OCI-LY3 (cell line): Measurements from ENCODE around the gene CTBP2.

Source experiments
- H2AFZ ChIP-seq: fragments of 200-600, 300-600 bp; shearing (Covaris generic); 2 replicates; pipeline ENCODE4 v1.6.0; 2014; ENCODE audit warnings: antibody characterized with exemption, low read depth, low read length
- H3K27ac ChIP-seq: fragments of 200-600, 300-600 bp; sonication (generic); 2 replicates; pipeline ENCODE4 v1.5.1; 2014; ENCODE audit warnings: mild to moderate bottlenecking, low read length, moderate library complexity, mixed read lengths
- H3K27me3 ChIP-seq: fragments of 200-600, 300-600 bp; sonication (generic); 2 replicates; pipeline ENCODE4 v1.6.1; 2014; ENCODE audit warnings: low read depth, low read length, mixed read lengths
- H3K36me3 ChIP-seq: fragments of 200-600, 300-600 bp; sonication (generic); replicated peaks from 2 replicates; pipeline ENCODE3; 2014; ENCODE audit warnings: low read depth, low read length, mixed read lengths
- H3K4me1 ChIP-seq: fragments of 300-600, 200-600 bp; sonication (generic); 2 replicates; pipeline ENCODE4 v1.6.1; 2014; ENCODE audit warnings: low read length, mixed read lengths
- H3K4me2 ChIP-seq: fragments of 200-600, 300-600 bp; sonication (generic); 2 replicates; pipeline ENCODE4 v1.6.1; 2014; ENCODE audit warnings: low read length, mixed read lengths
- H3K4me3 ChIP-seq: fragments of 300-600, 200-600 bp; sonication (generic); 2 replicates; pipeline ENCODE4 v1.5.1; 2014; ENCODE audit warnings: antibody characterized with exemption, mild to moderate bottlenecking, low read length, moderate library complexity
- H3K79me2 ChIP-seq: fragments of 300-600, 200-600 bp; shearing (Covaris generic); 2 replicates; pipeline ENCODE4 v1.6.1; 2014; ENCODE audit warnings: mild to moderate bottlenecking, low read length, mixed read lengths
- H3K9ac ChIP-seq: fragments of 300-600, 200-600 bp; shearing (Covaris generic); 2 replicates; pipeline ENCODE4 v1.6.0; 2014; ENCODE audit warnings: mild to moderate bottlenecking, low read length, moderate library complexity
- H3K9me3 ChIP-seq: fragments of 200-600, 300-600 bp; shearing (Covaris generic); 2 replicates; pipeline ENCODE4 v1.6.1; 2014; ENCODE audit warnings: low read length, mixed read lengths; ENCODE audit not compliant: insufficient read depth
- H4K20me1 ChIP-seq: fragments of 200-600, 300-600 bp; sonication (generic); 2 replicates; pipeline ENCODE4 v1.6.1; 2016; ENCODE audit warnings: low read length, mixed read lengths; ENCODE audit not compliant: insufficient read depth
- EZH2phosphoT487 ChIP-seq: fragments of 200-600 bp; shearing (Covaris generic); IDR thresholded peaks from 2 replicates; pipeline ENCODE4 v1.6.1; 2018; ENCODE audit warnings: antibody characterized with exemption, mixed run types, low read depth
- TF ChIP-seq, protein P1 (sequence below): fragments of 200-600, 300-600 bp; sonication (generic); IDR thresholded peaks from 2 replicates; pipeline ENCODE4 v1.5.1; 2014; ENCODE audit warnings: antibody characterized with exemption, low read length, low read depth

CTBP2 gene

DNA sequence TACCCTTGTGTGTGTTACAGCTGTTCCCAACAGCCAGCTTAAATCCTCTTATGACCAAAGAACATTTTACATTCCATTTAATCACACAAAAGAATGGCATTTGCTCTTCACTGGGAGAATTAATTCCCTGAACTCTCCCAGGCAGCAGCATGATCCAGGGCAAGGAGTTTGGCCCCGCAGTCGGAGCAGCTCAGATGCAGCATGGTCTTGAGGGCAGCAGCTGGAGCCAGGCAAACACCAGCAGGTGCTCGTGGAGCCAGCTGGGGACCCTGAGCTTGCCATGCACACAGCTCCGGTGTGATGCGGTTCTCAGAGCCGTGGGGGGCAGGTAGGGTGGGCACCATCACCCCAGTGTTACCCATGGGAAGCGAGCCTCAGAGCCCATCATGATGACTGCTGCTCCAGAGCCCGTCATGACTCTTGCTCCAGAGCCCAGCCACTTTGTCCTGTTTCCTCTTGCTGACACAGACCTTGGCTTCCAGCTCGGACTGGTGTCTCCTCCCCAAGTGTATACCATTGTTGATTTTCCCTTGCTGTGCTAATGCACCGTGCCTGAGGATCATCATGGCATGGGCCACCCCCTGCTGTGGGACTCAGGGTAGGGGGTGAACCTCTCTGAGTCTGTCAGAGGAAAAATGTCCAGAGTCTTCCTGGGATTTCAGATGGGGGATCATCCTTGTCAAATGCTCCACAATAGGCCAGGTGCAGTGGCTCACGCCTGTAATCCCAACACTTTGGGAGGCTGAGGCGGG, 142.6 kb downstream of the CTBP2 start:
- Histone ChIP-seq H3K9ac (no peak overlapping the region), H4K20me1 (no peaks in the 10 kb centered on the region), H3K79me2 (no peaks in the 10 kb centered on the region), H3K9me3 (no peaks in the 10 kb centered on the region), H3K27ac (no peak overlapping the region), H3K36me3 (no peaks in the 10 kb centered on the region), H3K4me1 (no peaks in the 10 kb centered on the region), H3K4me2 (no peak overlapping the region), H3K27me3 (no peaks in the 10 kb centered on the region), H2AFZ (no peak overlapping the region), H3K4me3 (no peak overlapping the region)
- TF ChIP-seq, protein P1, sequence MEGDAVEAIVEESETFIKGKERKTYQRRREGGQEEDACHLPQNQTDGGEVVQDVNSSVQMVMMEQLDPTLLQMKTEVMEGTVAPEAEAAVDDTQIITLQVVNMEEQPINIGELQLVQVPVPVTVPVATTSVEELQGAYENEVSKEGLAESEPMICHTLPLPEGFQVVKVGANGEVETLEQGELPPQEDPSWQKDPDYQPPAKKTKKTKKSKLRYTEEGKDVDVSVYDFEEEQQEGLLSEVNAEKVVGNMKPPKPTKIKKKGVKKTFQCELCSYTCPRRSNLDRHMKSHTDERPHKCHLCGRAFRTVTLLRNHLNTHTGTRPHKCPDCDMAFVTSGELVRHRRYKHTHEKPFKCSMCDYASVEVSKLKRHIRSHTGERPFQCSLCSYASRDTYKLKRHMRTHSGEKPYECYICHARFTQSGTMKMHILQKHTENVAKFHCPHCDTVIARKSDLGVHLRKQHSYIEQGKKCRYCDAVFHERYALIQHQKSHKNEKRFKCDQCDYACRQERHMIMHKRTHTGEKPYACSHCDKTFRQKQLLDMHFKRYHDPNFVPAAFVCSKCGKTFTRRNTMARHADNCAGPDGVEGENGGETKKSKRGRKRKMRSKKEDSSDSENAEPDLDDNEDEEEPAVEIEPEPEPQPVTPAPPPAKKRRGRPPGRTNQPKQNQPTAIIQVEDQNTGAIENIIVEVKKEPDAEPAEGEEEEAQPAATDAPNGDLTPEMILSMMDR, result no peak
- no peak for TF ChIP-seq EZH2phosphoT487

DNA sequence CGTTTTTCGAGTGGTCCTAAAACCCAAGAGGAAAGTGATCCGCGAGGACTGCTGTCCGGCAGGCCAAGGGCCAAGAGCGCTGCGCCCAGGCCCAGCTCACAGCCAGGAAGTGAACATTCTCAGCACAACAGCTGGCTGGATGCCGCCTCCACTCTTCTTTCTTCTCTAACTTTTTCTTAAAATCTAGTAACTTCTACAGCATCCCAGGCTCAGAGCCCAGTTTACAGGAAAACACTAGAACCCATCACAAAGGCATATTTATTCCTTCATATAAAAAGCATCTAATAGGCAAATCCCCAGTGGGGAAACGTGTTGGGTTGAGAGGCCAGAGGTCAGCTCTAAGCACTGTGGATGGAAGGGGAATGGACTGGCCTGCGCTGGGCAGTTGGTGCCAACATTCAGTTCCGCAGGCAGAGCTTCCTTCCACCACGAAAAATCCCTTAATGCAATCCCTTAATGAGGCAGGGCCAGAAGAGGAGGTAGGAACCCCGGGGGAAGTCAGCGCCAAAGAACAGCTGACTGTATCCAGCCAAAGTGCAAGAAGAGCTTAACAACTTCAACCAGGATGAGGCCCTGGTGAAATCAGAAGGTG, 143.7 kb downstream of the CTBP2 start:
- Histone ChIP-seq H3K36me3 (no peaks in the 10 kb centered on the region), H3K79me2 (no peaks in the 10 kb centered on the region), H3K27ac (no peak overlapping the region), H3K9me3 (no peaks in the 10 kb centered on the region), H3K4me3 (no peak overlapping the region), H4K20me1 (no peaks in the 10 kb centered on the region), H3K4me1 (no peaks in the 10 kb centered on the region), H3K27me3 (no peaks in the 10 kb centered on the region), H3K9ac (no peak overlapping the region), H3K4me2 (no peak overlapping the region), H2AFZ (no peak overlapping the region)
- TF ChIP-seq, protein P1, result no peak
- no peak for TF ChIP-seq EZH2phosphoT487

DNA sequence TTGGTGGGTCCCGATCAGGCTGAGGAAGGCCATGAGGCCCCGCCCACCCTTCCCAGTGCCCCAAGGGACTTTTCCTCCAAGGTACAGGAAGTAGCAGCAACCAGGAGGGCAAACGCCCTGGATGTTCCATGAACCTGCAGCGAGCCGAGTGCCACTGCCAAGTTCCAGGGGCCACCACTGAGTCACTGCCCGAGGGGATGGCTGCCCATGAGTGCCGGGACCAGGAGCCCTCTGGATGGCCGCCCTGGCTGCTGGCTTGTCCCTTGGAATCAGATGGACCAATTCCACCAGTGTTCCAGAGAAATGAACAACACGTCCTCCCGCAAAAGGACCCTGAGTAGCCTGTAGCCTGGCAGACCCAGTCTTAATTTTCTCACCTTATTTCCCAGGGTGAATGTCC, 144.2 kb downstream of the CTBP2 start:
- no peaks in the 10 kb centered on the region for H3K79me2 ChIP-seq

DNA sequence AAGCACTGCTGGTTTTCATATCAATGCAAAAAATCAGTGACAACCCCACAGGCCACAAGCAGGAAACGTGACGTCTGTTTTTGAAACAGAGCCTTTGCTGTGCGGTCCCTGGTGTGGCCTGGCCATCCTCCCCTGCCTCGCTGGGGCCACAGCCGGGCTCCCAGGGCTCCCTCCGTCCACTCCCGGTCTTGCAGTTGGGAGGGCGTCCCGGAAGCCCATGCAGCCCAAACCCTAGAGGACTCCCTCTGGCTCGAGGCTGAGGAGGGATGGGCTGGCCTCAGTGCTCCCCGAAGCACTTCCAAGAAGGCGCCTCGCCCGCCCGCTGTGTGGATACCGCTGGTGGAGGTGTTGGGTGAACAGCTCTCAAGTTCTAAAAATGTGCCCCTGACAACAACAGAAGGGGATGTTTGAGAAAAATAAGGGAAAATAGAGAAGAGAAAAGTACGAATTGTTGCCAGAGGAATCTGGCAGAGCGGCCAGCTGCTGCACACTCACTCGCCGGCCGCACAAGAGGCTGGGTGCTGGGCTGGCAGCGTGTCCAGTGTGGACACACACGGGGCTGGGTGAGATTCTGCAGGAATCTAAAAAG, 144.9 kb downstream of the CTBP2 start:
- H3K27me3 ChIP-seq, result 0 out of 2 replicates have a peak, but pooled peaks cover under 1% of the 10 kb centered on the region
- H3K9me3 ChIP-seq, result no peaks in the 10 kb centered on the region
- H3K4me1 ChIP-seq, result no peaks in the 10 kb centered on the region
- no peak overlapping the region for H3K4me3 ChIP-seq
- no peak overlapping the region for H2AFZ ChIP-seq
- no peak overlapping the region for H3K27ac ChIP-seq
- no peak overlapping the region for H3K9ac ChIP-seq
- H3K79me2 ChIP-seq, result no peaks in the 10 kb centered on the region
- H4K20me1 ChIP-seq, result no peaks in the 10 kb centered on the region
- TF ChIP-seq, protein P1, result no peak
- no peak for TF ChIP-seq EZH2phosphoT487
- H3K36me3 ChIP-seq, result no peaks in the 10 kb centered on the region
- H3K4me2 ChIP-seq, result no peak overlapping the region

More for the DNA sequence above, 144.2 kb downstream of the CTBP2 start:
- Histone ChIP-seq H4K20me1 (no peaks in the 10 kb centered on the region), H3K27me3 (no peaks in the 10 kb centered on the region), H3K4me3 (no peak overlapping the region), H3K27ac (no peak overlapping the region), H3K9ac (no peak overlapping the region), H3K4me1 (no peaks in the 10 kb centered on the region), H3K4me2 (no peak overlapping the region), H3K9me3 (no peaks in the 10 kb centered on the region), H2AFZ (no peak overlapping the region), H3K36me3 (no peaks in the 10 kb centered on the region)
- no peak for TF ChIP-seq EZH2phosphoT487
- TF ChIP-seq, protein P1, result no peak
